GM18499 (cell line): ENCODE measurements around the gene RMDN2.

Experiments
- ATAC-seq: cut with Tn5 transposase; IDR thresholded peaks from one replicate; pipeline ENCODE4 v1.9.1; 2021; ENCODE audit warnings: moderate number of reproducible peaks; ENCODE audit not compliant: insufficient read depth, unreplicated experiment

The RMDN2 gene, protein sequence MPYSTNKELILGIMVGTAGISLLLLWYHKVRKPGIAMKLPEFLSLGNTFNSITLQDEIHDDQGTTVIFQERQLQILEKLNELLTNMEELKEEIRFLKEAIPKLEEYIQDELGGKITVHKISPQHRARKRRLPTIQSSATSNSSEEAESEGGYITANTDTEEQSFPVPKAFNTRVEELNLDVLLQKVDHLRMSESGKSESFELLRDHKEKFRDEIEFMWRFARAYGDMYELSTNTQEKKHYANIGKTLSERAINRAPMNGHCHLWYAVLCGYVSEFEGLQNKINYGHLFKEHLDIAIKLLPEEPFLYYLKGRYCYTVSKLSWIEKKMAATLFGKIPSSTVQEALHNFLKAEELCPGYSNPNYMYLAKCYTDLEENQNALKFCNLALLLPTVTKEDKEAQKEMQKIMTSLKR

GRCh38 chr2:37925063-37925897 is at the start of gene RMDN2:
Gene RMDN2, plus strand, starts transcription at chr2:37925287. Its CDS starts 3,991 bp downstream, at chr2:37929278.
- peak; percentile 69 for ATAC-seq

DNA sequence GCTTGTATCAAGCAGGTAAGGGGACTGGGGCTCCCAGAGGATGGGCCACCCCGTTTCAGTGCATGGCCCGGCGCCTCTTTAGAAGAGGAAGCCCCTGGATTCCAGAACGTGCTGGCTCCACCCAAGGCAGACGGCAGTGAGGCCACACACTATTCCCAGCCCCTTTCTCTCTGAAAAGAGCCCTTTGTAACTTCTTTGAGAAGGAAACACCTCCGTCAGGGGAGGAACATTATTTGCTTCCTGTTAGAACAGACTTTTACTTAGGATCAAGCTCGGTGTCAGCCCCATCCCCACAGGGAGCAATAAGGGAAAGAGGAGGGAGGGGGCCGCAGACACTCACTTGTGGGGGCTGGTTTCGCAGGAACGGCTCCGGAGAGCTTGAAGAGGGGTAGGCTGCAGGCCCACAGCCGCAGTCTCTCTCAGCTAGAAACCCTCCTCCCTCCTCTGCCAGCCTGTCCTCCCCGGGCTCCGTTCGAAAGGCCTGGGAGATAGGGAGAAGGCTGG is 49.6 kb upstream of the RMDN2 start:
- ATAC-seq: no peak

- ATAC-seq: no peak
Observed at GRCh38 chr2:37876227-37876626, 48.9 kb upstream of the RMDN2 start.

GRCh38 chr2:37877457-37878315 is 47.4 kb upstream of the RMDN2 start:
- no peak for ATAC-seq

DNA sequence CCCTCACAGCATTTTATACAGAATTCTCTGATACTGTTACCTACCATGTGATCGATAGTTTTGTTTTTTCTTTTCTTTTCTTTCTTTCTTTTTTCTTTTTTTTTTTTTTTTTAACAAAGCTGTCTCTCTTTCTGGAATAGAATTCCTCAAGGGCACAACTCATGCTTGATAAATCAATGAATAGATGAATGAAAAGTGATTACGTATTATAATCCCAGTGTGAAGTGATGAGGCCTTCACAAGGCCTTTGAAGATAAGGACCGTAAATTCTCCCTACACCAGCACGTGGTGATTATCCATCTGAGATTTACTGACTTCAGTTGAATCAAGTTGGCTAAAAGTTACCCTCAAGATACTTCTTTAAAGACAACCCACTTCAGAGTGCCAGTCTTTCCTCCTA is 46.6 kb upstream of the RMDN2 start:
- no peak for ATAC-seq

DNA sequence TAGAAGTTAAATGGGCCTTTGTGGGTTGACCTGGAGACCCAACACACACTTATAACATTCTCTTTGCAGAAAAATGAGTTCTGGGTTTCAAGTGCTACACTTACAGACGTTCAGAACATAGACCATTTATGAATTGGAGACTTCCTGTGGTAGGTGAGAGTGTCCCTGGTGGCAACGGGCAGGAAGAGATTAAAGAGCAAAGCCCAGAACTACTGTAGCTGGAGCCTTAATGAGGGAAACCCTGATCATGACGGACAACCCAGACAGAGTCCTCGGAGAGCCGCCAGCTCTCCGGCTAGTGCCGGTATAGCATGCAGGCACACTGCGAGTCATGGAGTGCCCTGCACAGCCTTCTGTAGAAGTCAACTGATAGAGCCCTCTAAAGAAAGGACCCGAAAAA is 44.5 kb upstream of the RMDN2 start:
- no peak for ATAC-seq

- no peak for ATAC-seq
Observed at GRCh38 chr2:37881397-37881796, 43.7 kb upstream of the RMDN2 start.

DNA sequence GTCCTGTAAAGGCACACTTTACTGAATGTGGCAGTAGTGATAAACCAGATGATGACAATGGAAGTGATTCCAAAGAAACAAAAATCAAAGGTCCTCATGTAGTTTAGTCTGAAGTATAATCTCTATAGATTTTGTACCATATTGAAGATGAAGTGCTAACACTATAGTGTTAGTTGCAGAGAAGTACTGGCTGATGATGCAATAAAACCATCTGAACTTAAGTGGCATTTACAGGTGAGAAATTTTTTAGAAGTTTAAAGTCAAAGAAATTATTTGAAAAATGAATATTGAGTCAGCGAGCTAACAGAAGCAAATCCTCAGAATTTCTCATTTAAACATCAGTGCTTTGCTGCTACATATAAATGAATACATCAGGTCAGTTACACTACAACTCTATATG is 43.1 kb upstream of the RMDN2 start:
- ATAC-seq: no peak

GRCh38 chr2:37883518-37883917 is 41.6 kb upstream of the RMDN2 start:
- ATAC-seq: no peak

- ATAC-seq: no peak
Observed at GRCh38 chr2:37885329-37885993, 39.6 kb upstream of the RMDN2 start.

DNA sequence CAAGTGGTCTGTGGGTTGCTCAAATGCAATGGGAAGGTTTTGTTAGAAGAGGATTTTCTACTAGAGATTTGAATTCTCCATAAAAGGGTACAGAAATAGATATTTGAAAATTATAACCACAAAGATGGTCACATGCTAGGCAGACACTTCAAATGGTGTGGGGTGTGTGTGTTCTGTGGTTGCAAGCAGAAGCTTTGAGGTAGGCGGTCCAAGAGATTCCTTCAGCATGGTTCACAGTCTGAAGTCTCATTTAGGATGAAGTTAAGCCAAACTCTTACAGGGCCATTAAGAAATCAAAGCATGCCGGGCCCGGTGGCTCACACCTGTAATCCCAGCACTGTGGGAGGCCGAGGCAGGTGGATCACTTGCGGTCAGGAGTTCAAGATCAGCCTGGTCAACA is 38.3 kb upstream of the RMDN2 start:
- no peak for ATAC-seq

DNA sequence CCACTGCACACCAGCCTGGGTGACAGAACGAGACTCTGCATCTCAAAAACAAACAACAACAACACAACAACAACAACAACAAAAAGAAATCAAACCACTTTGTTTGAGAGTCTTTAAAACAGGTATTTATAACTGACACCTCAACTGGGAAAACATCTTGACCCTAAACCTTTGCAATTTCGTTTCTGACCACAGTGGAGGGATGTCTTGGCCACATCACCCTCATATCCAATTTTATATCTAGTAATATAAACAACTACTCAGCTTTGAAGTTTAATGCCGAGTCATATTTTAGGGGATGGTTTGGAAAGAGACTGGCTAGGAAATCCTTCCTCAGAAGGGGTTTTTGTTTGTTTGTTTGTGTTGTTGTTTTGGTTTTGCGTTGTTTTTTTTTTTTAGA is 37.8 kb upstream of the RMDN2 start:
- ATAC-seq: no peak

GRCh38 chr2:37890893-37891495 is 34.1 kb upstream of the RMDN2 start:
- ATAC-seq: no peak

DNA sequence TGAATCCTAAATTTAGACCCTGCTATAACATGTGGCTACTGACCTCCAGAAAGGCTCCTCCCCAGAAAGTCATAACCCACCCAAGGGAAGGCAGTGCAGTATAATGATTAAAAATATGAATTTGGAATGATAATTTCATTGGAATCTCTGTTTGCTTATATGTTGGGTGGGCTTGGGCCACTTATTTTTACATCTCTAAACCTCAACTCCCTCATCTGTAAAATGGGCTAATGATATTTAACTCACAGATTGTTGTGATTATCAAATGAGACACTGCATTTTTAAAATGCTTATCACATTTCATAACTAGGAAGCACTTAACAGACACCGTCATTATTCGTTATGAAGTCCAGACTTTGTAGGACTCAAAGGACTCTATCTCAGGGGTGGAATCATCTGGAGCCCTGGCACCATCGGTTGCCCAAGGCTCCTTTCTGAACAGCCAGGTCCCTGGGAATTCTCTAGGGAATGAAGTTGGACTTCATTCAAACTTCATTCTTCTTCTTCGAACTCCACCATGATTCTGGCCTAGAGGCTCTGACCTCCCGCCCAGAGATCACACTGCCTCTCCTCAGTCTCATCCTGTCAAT is 33.1 kb upstream of the RMDN2 start:
- no peak for ATAC-seq

DNA sequence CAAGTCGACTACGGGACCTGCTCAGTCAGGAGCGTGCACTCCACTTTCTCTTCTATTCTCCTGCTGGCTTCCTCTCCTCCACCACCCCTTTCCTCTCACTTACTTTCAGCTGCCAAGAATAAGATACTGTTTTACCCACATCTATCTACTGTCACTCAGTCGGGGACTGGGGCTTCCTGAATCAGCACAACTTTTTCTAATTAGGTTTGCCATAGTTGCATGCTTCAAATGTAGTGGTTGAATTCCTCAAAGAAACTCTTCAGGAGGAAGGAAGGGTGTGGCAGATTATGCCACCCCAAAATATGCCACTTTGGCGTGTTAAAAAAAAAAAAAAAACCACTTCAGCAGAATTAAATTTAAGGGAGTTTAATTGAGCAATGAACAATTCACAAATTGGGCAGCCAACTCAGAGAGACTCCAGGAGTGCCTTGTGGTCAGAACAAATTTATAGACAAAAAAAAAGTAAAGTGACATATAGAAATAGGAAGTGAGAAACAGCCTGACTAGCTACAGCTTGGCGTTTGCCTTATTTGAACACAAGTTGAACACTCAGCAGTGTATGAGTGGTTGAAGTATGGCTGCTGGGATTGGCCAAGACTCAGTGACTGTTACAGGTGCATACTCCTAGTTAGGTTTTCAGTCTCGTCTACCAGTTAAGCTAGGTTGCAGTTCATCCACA is 32.5 kb upstream of the RMDN2 start:
- ATAC-seq: peak; percentile 79

DNA sequence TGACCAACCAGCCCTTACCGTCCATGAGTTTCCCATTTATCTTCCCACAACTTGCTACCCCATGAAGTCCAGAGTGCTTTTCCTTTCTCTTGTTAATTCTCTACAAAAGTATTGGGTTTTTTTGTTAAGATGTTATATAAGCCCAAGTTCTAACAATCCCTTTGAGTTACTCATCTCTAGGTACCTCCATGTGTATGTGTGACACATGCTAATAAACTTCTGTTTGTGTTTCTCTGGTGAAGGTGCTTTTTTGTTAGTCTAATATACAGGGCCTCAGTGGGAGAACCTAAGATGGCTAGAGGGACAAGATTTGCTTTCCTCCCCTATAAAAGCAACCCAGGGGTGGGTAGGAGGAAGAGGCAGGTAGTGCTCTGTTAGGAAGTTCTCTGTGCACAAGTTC is 31.8 kb upstream of the RMDN2 start:
- ATAC-seq: no peak

DNA sequence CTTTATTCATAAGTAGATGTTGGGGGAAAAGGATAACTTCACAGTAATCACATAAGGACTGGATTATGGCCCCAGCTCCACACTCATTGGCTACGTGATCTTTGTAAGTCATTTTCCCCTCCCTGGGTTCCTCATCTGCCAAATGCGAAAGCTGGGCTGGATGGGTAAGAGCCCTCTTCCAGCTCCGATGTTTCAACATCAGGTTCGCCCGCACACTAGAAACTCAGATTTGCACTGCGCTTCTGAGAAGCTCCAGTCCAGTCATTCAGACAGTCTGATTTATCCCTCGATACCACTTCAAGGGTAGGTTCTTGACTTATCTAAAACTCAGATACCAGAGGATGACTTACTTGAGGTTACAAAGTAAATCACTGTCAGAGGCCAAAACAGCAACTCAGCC is 31.0 kb upstream of the RMDN2 start:
- ATAC-seq: no peak

- no peak for ATAC-seq
Observed at GRCh38 chr2:37894601-37895000, 30.5 kb upstream of the RMDN2 start.

DNA sequence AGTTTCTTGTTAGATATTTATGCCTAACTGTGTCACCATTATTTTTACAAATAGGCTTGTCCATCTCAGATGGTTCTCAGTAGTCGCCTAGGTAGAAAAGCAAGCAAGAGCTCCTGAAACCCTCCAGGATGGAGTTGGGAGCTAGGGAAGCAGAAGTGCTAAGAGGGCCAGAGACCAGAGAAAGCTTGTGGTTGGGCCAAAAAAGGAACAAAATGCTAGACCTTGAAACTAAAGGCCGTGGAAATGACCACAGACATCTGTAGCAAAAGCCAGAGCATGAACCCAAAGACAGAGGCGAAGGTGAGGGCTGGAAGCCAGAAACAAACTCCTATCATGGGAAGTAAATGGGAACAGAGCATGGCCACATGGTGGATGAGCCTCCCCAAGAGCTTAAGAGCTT is 29.9 kb upstream of the RMDN2 start:
- ATAC-seq: no peak
